OCI-LY1 (cell line): ENCODE measurements around the gene PCDHGC3.

ENCODE experiments used
- H2AFZ ChIP-seq: fragments of 200-600 bp; sonication (generic), shearing (Covaris generic); 2 replicates; pipeline ENCODE4 v1.6.0; 2014; ENCODE audit warnings: antibody characterized with exemption, mild to moderate bottlenecking, low read length
- H3F3A ChIP-seq: fragments of 200-600 bp; sonication (generic), shearing (Covaris generic); 2 replicates; pipeline ENCODE4 v1.6.0; 2014; ENCODE audit warnings: mild to moderate bottlenecking, antibody characterized with exemption, low read length, moderate library complexity; ENCODE audit not compliant: insufficient read depth
- H3K27ac ChIP-seq: fragments of 200-600 bp; sonication (generic); 2 replicates; pipeline ENCODE4 v1.5.1; 2014; ENCODE audit warnings: low read length, mixed run types, mild to moderate bottlenecking, low read depth; ENCODE audit not compliant: poor library complexity, severe bottlenecking
- H3K27me3 ChIP-seq: fragments of 200-600 bp; sonication (generic); 2 replicates; pipeline ENCODE4 v1.6.0; 2014; ENCODE audit warnings: antibody characterized with exemption, mild to moderate bottlenecking, low read length, moderate library complexity; ENCODE audit not compliant: insufficient read depth
- H3K36me3 ChIP-seq: fragments of 200-600 bp; sonication (generic); 2 replicates; pipeline ENCODE4 v1.6.1; 2014; ENCODE audit warnings: mild to moderate bottlenecking, antibody characterized with exemption, low read length, moderate library complexity, mixed read lengths; ENCODE audit not compliant: insufficient read depth
- H3K4me1 ChIP-seq: fragments of 200-600 bp; sonication (generic); 2 replicates; pipeline ENCODE4 v1.5.1; 2014; ENCODE audit warnings: mild to moderate bottlenecking, low read length, moderate library complexity; ENCODE audit not compliant: insufficient read depth, severe bottlenecking
- H3K4me2 ChIP-seq: fragments of 200-600 bp; sonication (generic), shearing (Covaris generic); 2 replicates; pipeline ENCODE4 v1.6.1; 2014; ENCODE audit warnings: low read length
- H3K4me3 ChIP-seq: fragments of 200-600 bp; sonication (generic); 2 replicates; pipeline ENCODE4 v1.5.1; 2014; ENCODE audit warnings: low read length, low read depth, mild to moderate bottlenecking, mixed read lengths; ENCODE audit not compliant: poor library complexity, severe bottlenecking
- H3K79me2 ChIP-seq: fragments of 200-600 bp; shearing (Covaris generic); 2 replicates; pipeline ENCODE4 v1.6.1; 2016; ENCODE audit warnings: mixed run types, low read length, mixed read lengths; ENCODE audit not compliant: insufficient read depth
- H3K9ac ChIP-seq: fragments of 200-600 bp; sonication (generic), shearing (Covaris generic); 2 replicates; pipeline ENCODE4 v1.6.1; 2014; ENCODE audit warnings: mild to moderate bottlenecking, low read length, mixed read lengths
- H3K9me2 ChIP-seq: fragments of 200-600 bp; sonication (generic), shearing (Covaris generic); 2 replicates; pipeline ENCODE4 v1.6.1; 2014; ENCODE audit warnings: low read depth, mild to moderate bottlenecking, low read length, mixed read lengths
- H3K9me3 ChIP-seq: fragments of 200-600 bp; shearing (Covaris generic); 2 replicates; pipeline ENCODE4 v1.6.1; 2014; ENCODE audit warnings: low read length, mixed read lengths
- H4K20me1 ChIP-seq: fragments of 200-600 bp; sonication (generic), shearing (Covaris generic); 2 replicates; pipeline ENCODE4 v1.6.0; 2016; ENCODE audit warnings: mild to moderate bottlenecking, low read length; ENCODE audit not compliant: insufficient read depth
- EZH2 ChIP-seq: fragments of 200-600 bp; sonication (generic), shearing (Covaris generic); IDR thresholded peaks from 2 replicates; pipeline ENCODE4 v1.8.0; 2017; ENCODE audit warnings: borderline replicate concordance, mixed run types, mild to moderate bottlenecking, antibody characterized with exemption, low read length, moderate library complexity, mixed read lengths
- TF ChIP-seq, protein P1 (sequence below): fragments of 200-600 bp; sonication (generic), shearing (Covaris generic); IDR thresholded peaks from 2 replicates; pipeline ENCODE4 v1.5.1; 2017; ENCODE audit warnings: mild to moderate bottlenecking, antibody characterized with exemption, low read length, moderate library complexity, mixed read lengths

The PCDHGC3 gene

DNA sequence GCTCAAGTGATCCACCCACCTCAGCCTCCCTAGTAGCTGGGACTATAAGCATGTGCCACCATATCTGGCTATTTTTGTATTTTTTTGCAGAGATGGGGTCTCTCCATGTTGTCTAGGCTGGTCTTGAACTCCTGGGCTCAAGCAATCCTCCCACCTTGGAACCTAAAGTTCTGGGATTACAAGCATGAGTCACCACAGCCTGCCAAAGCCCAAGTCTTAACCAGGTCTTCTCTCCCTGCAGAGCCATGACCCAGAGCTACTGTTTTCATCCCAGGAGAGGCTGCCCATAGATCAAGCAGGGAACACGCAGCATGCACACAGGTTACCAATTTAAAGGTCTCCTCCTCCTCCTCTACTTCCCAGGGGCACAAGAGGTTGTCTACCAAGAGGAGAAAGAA, 42.9 kb downstream of the PCDHGC3 start:
- no peaks in the 10 kb centered on the region for H3K9me3 ChIP-seq
- no peak overlapping the region for H3K4me3 ChIP-seq
- H3K4me1 ChIP-seq, result peaks cover 27% of the 10 kb centered on the region
- H2AFZ ChIP-seq, result no peak overlapping the region
- peaks cover 58% of the 10 kb centered on the region for H3K36me3 ChIP-seq
- no peaks in the 10 kb centered on the region for H3K9me2 ChIP-seq
- TF ChIP-seq EZH2, result no peak
- H3K9ac ChIP-seq, result no peak overlapping the region
- no peaks in the 10 kb centered on the region for H3K27me3 ChIP-seq
- H3F3A ChIP-seq, result no peaks in the 10 kb centered on the region
- no peak overlapping the region for H3K27ac ChIP-seq
- no peaks in the 10 kb centered on the region for H4K20me1 ChIP-seq
- H3K4me2 ChIP-seq, result no peak overlapping the region
- H3K79me2 ChIP-seq, result no peaks in the 10 kb centered on the region

DNA sequence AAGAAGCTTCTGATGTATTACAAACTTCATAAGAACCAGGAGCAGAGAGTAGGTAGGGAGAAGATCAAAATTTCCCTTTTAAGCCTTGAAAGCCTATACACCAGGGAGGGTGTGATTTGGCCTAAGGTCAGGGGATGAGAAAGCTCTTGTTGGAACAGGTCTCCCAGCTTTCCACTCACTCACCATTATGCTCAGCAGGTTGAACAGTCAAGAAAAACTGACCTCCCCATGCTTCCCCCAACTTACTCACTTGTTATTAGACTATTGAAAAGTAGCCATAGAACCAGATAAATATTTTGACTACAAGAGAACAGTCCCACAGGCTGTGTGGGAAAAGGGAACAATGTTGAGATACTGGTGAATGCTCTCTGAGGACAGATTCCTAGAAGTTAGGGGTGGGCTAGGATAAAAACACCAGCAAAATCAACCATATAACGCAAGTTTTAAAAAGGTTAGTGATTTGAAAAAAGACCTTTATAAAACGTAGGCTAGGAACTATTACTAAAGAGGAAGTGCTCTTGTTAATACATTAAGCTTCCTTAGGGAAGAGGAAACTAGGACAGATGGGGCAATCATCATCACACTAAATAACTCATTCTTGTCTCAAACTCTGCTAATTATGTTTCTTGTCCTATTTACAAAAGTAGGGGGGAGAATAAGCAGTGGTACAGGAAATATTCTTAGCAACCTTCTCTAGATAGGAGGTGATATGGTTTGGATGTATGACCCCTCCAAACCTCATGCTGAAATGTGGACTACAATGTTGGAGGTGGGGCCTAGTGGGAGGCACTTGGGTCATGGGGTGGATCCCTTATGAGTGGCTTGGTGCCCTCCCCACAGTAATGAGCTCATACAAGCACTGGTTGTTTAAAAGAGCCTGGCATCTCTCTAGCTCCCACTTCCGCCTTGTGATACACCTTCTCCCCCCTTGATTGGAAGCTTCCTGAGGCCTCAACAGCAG, 44.1 kb downstream of the PCDHGC3 start:
- H3K4me1 ChIP-seq, result peaks cover 16% of the 10 kb centered on the region
- H2AFZ ChIP-seq, result no peak overlapping the region
- no peak overlapping the region for H3K4me3 ChIP-seq
- peaks cover 67% of the 10 kb centered on the region for H3K36me3 ChIP-seq
- no peaks in the 10 kb centered on the region for H3K9me2 ChIP-seq
- H4K20me1 ChIP-seq, result no peaks in the 10 kb centered on the region
- H3F3A ChIP-seq, result no peaks in the 10 kb centered on the region
- no peaks in the 10 kb centered on the region for H3K79me2 ChIP-seq
- H3K4me2 ChIP-seq, result no peak overlapping the region
- H3K9ac ChIP-seq, result no peak overlapping the region
- H3K27ac ChIP-seq, result no peak overlapping the region
- H3K27me3 ChIP-seq, result no peaks in the 10 kb centered on the region
- TF ChIP-seq EZH2, result no peak
- TF ChIP-seq, protein P1, sequence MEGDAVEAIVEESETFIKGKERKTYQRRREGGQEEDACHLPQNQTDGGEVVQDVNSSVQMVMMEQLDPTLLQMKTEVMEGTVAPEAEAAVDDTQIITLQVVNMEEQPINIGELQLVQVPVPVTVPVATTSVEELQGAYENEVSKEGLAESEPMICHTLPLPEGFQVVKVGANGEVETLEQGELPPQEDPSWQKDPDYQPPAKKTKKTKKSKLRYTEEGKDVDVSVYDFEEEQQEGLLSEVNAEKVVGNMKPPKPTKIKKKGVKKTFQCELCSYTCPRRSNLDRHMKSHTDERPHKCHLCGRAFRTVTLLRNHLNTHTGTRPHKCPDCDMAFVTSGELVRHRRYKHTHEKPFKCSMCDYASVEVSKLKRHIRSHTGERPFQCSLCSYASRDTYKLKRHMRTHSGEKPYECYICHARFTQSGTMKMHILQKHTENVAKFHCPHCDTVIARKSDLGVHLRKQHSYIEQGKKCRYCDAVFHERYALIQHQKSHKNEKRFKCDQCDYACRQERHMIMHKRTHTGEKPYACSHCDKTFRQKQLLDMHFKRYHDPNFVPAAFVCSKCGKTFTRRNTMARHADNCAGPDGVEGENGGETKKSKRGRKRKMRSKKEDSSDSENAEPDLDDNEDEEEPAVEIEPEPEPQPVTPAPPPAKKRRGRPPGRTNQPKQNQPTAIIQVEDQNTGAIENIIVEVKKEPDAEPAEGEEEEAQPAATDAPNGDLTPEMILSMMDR, result no peak
- no peaks in the 10 kb centered on the region for H3K9me3 ChIP-seq

DNA sequence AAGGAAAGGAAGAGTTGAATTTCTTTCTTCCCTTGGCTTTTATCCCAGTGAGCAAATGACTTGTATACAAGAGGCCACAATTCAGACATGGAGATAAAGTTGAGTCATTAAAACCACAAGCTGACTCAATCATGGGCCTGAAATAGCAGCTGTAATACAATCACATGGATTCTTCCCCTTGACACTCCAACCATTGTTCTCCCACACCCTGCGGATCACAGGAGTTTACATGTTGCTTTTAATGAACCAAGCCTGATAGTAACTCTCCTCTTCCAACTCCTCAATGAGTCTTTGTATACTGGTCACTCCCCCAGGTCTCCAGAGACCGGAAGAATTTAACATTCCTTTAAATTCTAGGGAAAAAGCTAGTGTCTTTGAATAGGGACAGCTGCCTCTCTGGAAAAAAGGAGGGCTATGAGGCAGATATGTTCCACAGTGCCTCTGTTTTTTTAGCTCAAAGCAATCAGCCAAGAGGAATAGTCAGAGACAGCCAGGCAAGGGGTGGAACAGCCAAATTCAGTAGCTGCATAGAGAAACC, 45.5 kb downstream of the PCDHGC3 start:
- Histone ChIP-seq H3K79me2 (no peaks in the 10 kb centered on the region), H3F3A (no peaks in the 10 kb centered on the region), H3K9ac (no peak overlapping the region), H3K27ac (no peak overlapping the region), H3K9me3 (no peaks in the 10 kb centered on the region), H3K27me3 (no peaks in the 10 kb centered on the region), H2AFZ (no peak overlapping the region), H3K4me1 (peaks cover 14% of the 10 kb centered on the region), H3K9me2 (no peaks in the 10 kb centered on the region), H3K36me3 (peaks cover 74% of the 10 kb centered on the region), H4K20me1 (no peaks in the 10 kb centered on the region), H3K4me2 (no peak overlapping the region), H3K4me3 (no peak overlapping the region)
- TF ChIP-seq EZH2, result no peak
- TF ChIP-seq, protein P1, result no peak
